Right lobe of liver (tissue), 6 donors: ENCODE results near the gene LEPR. TPM values are rescaled to one million over a fixed set of nuclear protein-coding genes. Genes with fewer than 3 reads are reported as not detected.

Experiments
- ATAC-seq, 4 donors: fragments of 200-7000 bp; cut with Tn5 transposase; one replicate each; pipeline ENCODE4 v1.9.1; 2020; ENCODE audit warnings: mild to moderate bottlenecking in 4 of 4, moderate library complexity in 4 of 4
- DNase-seq, 3 donors: peaks; one replicate each; pipeline ENCODE4 v3.0.0-alpha.2; 2020
- H3K27ac ChIP-seq, 3 donors: fragments of 200-600 bp; one replicate each; pipeline ENCODE4 v1.8.0; 2022
- H3K27me3 ChIP-seq, 2 donors: fragments of 200-600 bp; one replicate each; pipeline ENCODE4 v1.8.0; 2022
- H3K36me3 ChIP-seq, 4 donors: fragments of 200-600 bp; sonication (generic) in 1 of 4; one replicate each; pipeline versions ENCODE4 v1.5.1 to v1.8.0; 2017 to 2022; ENCODE audit warnings: control low read depth in 1 of 4
- H3K4me1 ChIP-seq, 4 donors: fragments of 200-600 bp; sonication (generic) in 1 of 4; one replicate each; pipeline versions ENCODE4 v1.5.1 to v1.8.0; 2017 to 2022; ENCODE audit warnings: control low read depth in 1 of 4
- H3K4me3 ChIP-seq, 3 donors: fragments of 200-600 bp; one replicate each; pipeline ENCODE4 v1.8.0; 2022
- H3K9me3 ChIP-seq, 4 donors: fragments of 200-600 bp; sonication (generic) in 1 of 4; one replicate each; pipeline versions ENCODE4 v1.5.1 to v1.8.0; 2017 to 2022; ENCODE audit warnings: control low read depth in 1 of 4
- CTCF ChIP-seq, 4 donors: fragments of 200-600 bp in 3 of 4; fragments of 450-650 bp in 1 of 4; IDR thresholded peaks; one replicate each; pipeline versions ENCODE4 v1.5.1 to v1.8.0; 2016 to 2022; ENCODE audit warnings: antibody characterized with exemption in 4 of 4, mild to moderate bottlenecking in 2 of 4
- POLR2A ChIP-seq: fragments of 450-650 bp; IDR thresholded peaks from one replicate; pipeline ENCODE4 v1.6.1; 2017; ENCODE audit warnings: antibody characterized with exemption, mild to moderate bottlenecking
- WGBS: methylation state at CpG from one replicate; pipeline ENCODE4 v1.1.6; 2018; ENCODE audit warnings: low coverage, low lambda C conversion rate; ENCODE audit not compliant: insufficient coverage; ENCODE audit errors: missing lambda C conversion rate; 5-methylcytosine and 5-hydroxymethylcytosine counted together
- intact Hi-C, 2 donors: fragments of 100-400 bp; cut with DNase I; formaldehyde crosslinking; loops; one replicate each; pipeline versions ENCODE4 v1.11.2 to v1.14.1; 2022
- long read RNA-seq: library from polyadenylated mRNA; unstranded; transcript quantifications from one replicate; pipeline ENCODE4 v2.0.0, GENCODE V29; 2019
- total RNA-seq, 6 experiments: library from RNA; depleted of rRNA in 2 of 6; stranded (reverse); fragments of >200 nt in 2 of 6; fragmentation: NEBNext Ultra II Directional in 3 of 6; extraction: Animal tissue kit (Norgen Biotek cat#: 25700) in 3 of 6; gene quantifications; one replicate each; pipeline versions ENCODE4 v1.1.0 to v1.2.4, GENCODE V29; 2016 to 2023
- donor health status: DM: no; HTN: yes; CAD: no.
- donor health status: DM: no; HTN: no; CAD: no.
- donor health status: DM: no; HTN: no; CAD: no.
- donor health status: DM: no; HTN: yes; CAD: no.
- donor health status: DM: no; HTN: yes; CAD: no.

LEPR gene
- total RNA-seq, result 100 to 1,000 TPM in 2 of 6 experiments, 10 to 100 TPM in 4; 26.8 to 264 (median 57.1) TPM
- long read RNA-seq, partial matches to known transcripts, result 0 of 3 reads
- long read RNA-seq, other reads (novel, unspliced or antisense), result 3 of 3 reads

- peaks cover 0 to 7% (median 2%) of the 10 kb centered on the region in 4 donors for H3K36me3 ChIP-seq
- peaks cover 0 to 11% (median 3%) of the 10 kb centered on the region in 4 donors for H3K4me1 ChIP-seq
- under 1% methylated on average over 16 of the region's 60 CpGs for WGBS
- H3K4me3 ChIP-seq, result peak within 1 kb of the TSS; percentile 52 to 95 (median 68)
- peak within 1 kb of the TSS; percentile 93 to 97 (median 94) for H3K27ac ChIP-seq
- TF ChIP-seq POLR2A, result peak; percentile 94
- peak in 1 of 4 donors; percentile 3 for TF ChIP-seq CTCF (IDR thresholded peaks at IDR 0.05)
- DNase-seq (no peak), ATAC-seq (peak; percentile 24 to 37 (median 36))
- H3K9me3 ChIP-seq, result no peaks in the 10 kb centered on the region
- intact Hi-C loops, result no loop called here
- no peaks in the 10 kb centered on the region for H3K27me3 ChIP-seq
Observed at GRCh38 chr1:65420590-65421350, at the start of gene LEPR, which contains the start of gene LEPROT. TSS of gene LEPR (plus strand) at chr1:65420668. CDS start at chr1:65565566, 144,898 bp downstream. TSS of gene LEPROT (plus strand) at chr1:65420668. CDS start at chr1:65420725, 57 bp downstream.

GRCh38 chr1:65371544-65371943, 48.9 kb upstream of the LEPR start:
- DNase-seq, result no peak
- no peak overlapping the region for H3K27ac ChIP-seq
- no peak overlapping the region for H3K4me3 ChIP-seq
- TF ChIP-seq CTCF (IDR thresholded peaks at IDR 0.05) (no peak), POLR2A (no peak)
- intact Hi-C loops, result no loop called here
- no peaks in the 10 kb centered on the region for H3K27me3 ChIP-seq
- no peak for ATAC-seq
- WGBS, result 82% methylated on average over 3 of the region's 3 CpGs
- no peaks in the 10 kb centered on the region for H3K4me1 ChIP-seq
- no peaks in the 10 kb centered on the region for H3K9me3 ChIP-seq
- H3K36me3 ChIP-seq, result no peaks in the 10 kb centered on the region

- intact Hi-C loops, result no loop called here
- DNase-seq (no peak), ATAC-seq (no peak)
- no peaks in the 10 kb centered on the region for H3K9me3 ChIP-seq
- TF ChIP-seq POLR2A (no peak), CTCF (IDR thresholded peaks at IDR 0.05) (no peak)
- no peaks in the 10 kb centered on the region for H3K27me3 ChIP-seq
- H3K4me1 ChIP-seq, result peaks cover 0 to 4% (median 0%) of the 10 kb centered on the region in 4 donors
- no peaks in the 10 kb centered on the region for H3K36me3 ChIP-seq
- H3K27ac ChIP-seq, result no peak overlapping the region
- 63% methylated on average over 1 of the region's 1 CpG for WGBS
- H3K4me3 ChIP-seq, result no peak overlapping the region
Observed at GRCh38 chr1:65372557-65372956, 47.9 kb upstream of the LEPR start.

GRCh38 chr1:65377496-65378246, 42.8 kb upstream of the LEPR start:
- Histone ChIP-seq H3K4me1 (peaks cover 0 to 4% (median 0%) of the 10 kb centered on the region in 4 donors), H3K27me3 (no peaks in the 10 kb centered on the region), H3K27ac (no peak overlapping the region), H3K4me3 (no peak overlapping the region), H3K9me3 (no peaks in the 10 kb centered on the region), H3K36me3 (no peaks in the 10 kb centered on the region)
- TF ChIP-seq POLR2A (no peak), CTCF (IDR thresholded peaks at IDR 0.05) (no peak)
- intact Hi-C loops, result no loop called here
- ATAC-seq (peak; percentile 39 to 94 (median 56)), DNase-seq (no peak)
- 30% methylated on average over 4 of the region's 4 CpGs for WGBS
